Breast epithelium (tissue), 4 donors: Measurements from ENCODE around the gene KLF15. TPM values are rescaled to one million over a fixed set of nuclear protein-coding genes. Genes with fewer than 3 reads are reported as not detected.

Source experiments
- DNase-seq, 2 donors: peaks; one replicate each; pipeline ENCODE4 v3.0.0-alpha.2; 2019; ENCODE audit warnings: low spot score in 2 of 2
- H3K27ac ChIP-seq, 2 donors: fragments of 200-600 bp; sonication (generic) in 1 of 2; one replicate each; pipeline ENCODE4 v1.5.1; 2016 to 2019; ENCODE audit warnings: mild to moderate bottlenecking in 1 of 2
- H3K27me3 ChIP-seq, 2 donors: fragments of 200-600 bp; sonication (generic) in 1 of 2; one replicate each; pipeline versions ENCODE4 v1.5.1 to v1.6.0; 2017 to 2019; ENCODE audit warnings: control low read depth in 1 of 2, mild to moderate bottlenecking in 1 of 2
- H3K36me3 ChIP-seq: fragments of 200-600 bp; one replicate; pipeline ENCODE4 v1.5.1; 2019
- H3K4me1 ChIP-seq, 2 donors: fragments of 200-600 bp; sonication (generic); one replicate each; pipeline ENCODE4 v1.5.1; 2016 to 2019; ENCODE audit warnings: control low read depth in 1 of 2
- H3K4me3 ChIP-seq, 3 donors: fragments of 200-600 bp; sonication (generic); 1 replicate in 2 of 3; 2 replicates in 1 of 3; pipeline ENCODE4 v1.5.1; 2016 to 2019; ENCODE audit warnings: mild to moderate bottlenecking in 3 of 3, moderate library complexity in 2 of 3
- H3K9me3 ChIP-seq, 2 donors: fragments of 200-600 bp; sonication (generic) in 1 of 2; one replicate each; pipeline ENCODE4 v1.5.1; 2016 to 2019; ENCODE audit warnings: control low read depth in 1 of 2
- CTCF ChIP-seq, 3 donors: fragments of 450-650 bp; IDR thresholded peaks; one replicate each; pipeline ENCODE4 v1.5.1; 2016 to 2017; ENCODE audit warnings: antibody characterized with exemption in 3 of 3, mild to moderate bottlenecking in 3 of 3, moderate library complexity in 3 of 3
- POLR2A ChIP-seq: fragments of 450-650 bp; IDR thresholded peaks from one replicate; pipeline ENCODE4 v1.6.1; 2016; ENCODE audit warnings: antibody characterized with exemption, mild to moderate bottlenecking, moderate library complexity
- POLR2AphosphoS5 ChIP-seq, 3 donors: sonication (generic); formaldehyde crosslinking; IDR thresholded peaks; one replicate each; pipeline ENCODE4 v1.6.1; 2017; ENCODE audit warnings: antibody characterized with exemption in 3 of 3
- intact Hi-C: fragments of 100-400 bp; cut with DNase I; formaldehyde crosslinking; loops from one replicate; pipeline ENCODE4 v1.15.1; 2023; ENCODE audit warnings: low total_unique reads
- total RNA-seq, 3 donors: library from RNA; depleted of rRNA; stranded (reverse); fragments of >200 nt; gene quantifications; one replicate each; pipeline ENCODE4 v1.1.0, GENCODE V29; 2016

The KLF15 gene
- total RNA-seq, 3 donors from 2014 or later = 36.3 to 129 (median 44.2) TPM

- Histone ChIP-seq H3K27me3 (no peaks in the 10 kb centered on the region), H3K36me3 (no peaks in the 10 kb centered on the region), H3K9me3 (peaks cover 0 to 11% of the 10 kb centered on the region in 2 donors), H3K27ac (no peak overlapping the region), H3K4me3 (no peak overlapping the region), H3K4me1 (no peaks in the 10 kb centered on the region)
- intact Hi-C loops = no loop called here
- TF ChIP-seq CTCF (IDR thresholded peaks at IDR 0.05) (no peak), POLR2AphosphoS5 (IDR thresholded peaks at IDR 0.05) (no peak), POLR2A (no peak)
- DNase-seq = no peak
These were observed 48.6 kb downstream of the KLF15 start for GRCh38 chr3:126308394-126309125.

DNA sequence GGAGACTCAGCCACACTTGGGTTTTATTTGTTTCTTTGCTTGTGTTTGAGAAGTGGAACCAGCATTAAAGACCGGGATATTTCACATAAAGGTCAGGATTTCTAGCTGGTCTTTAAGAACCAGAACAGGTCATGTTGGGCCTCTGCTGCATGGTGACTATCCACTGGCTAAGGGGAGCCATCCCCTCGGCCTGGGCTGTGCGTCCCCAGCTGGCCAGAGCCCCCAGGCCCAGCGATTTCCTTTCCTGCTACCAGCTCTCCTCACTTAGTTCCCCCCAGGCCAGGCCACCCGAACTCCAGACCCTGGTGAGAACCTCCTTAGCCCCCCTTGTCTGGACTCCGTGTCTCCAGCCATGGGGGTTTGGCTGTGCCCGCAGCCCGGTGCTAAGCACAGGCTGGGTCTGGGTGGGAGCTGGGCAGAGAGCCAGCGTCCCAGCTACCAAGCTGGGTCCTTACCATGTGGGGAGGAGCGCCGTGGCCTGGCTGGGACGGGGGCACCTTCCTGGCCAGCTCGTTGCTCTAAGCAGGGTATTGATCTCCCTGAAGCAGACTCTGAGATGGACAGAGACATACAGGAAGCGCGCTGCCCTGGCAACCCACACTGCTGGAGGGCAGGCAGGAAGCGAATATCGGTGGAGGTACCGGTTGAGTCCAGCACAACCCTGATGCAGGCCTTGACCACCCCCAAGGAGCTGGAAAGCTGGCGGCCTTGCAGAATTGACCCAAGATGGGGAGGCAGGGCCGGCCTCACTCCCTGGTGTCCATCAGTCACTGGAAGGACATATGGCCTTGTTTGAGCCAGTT lies 49.4 kb downstream of the KLF15 start:
- intact Hi-C loops = no loop called here
- Histone ChIP-seq H3K27ac (no peak overlapping the region), H3K4me1 (no peaks in the 10 kb centered on the region), H3K4me3 (no peak overlapping the region), H3K27me3 (no peaks in the 10 kb centered on the region), H3K9me3 (peaks cover 0 to 17% of the 10 kb centered on the region in 2 donors), H3K36me3 (no peaks in the 10 kb centered on the region)
- no peak for DNase-seq
- TF ChIP-seq POLR2AphosphoS5 (IDR thresholded peaks at IDR 0.05) (no peak), POLR2A (no peak), CTCF (IDR thresholded peaks at IDR 0.05) (no peak)

DNA sequence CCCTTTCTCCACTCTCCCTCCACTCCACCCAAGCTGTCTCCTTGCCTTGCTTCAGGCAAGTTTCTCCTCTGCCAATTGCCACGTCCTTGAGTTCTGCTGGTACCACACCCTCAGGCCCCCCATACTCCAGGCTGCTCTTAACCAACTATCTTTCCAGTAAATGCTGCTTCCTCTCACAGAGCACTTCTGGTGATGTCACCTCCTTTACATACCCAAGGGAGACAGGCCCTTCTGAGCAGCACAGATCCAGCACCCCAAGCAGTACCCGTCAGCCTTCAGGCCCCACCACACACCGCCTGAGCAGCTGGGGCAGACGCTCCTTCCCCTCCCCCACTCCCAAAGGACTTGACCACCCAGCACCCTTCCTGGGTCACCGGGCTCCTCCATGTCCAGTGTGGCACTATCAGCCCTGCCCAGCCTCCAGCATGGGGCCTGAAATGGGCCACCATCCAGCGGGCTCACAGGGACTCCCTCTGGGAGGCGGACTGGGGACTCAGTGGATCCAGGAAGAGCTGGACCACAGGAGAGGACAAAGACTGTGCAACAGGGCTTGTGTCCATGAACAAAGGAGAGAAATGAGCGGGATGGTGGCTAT lies 50.2 kb downstream of the KLF15 start:
- H3K36me3 ChIP-seq = no peaks in the 10 kb centered on the region
- no peak overlapping the region for H3K4me3 ChIP-seq
- no peak for DNase-seq
- intact Hi-C loops = no loop called here
- H3K27me3 ChIP-seq = no peaks in the 10 kb centered on the region
- H3K4me1 ChIP-seq = no peaks in the 10 kb centered on the region
- TF ChIP-seq POLR2AphosphoS5 (IDR thresholded peaks at IDR 0.05) (no peak), POLR2A (no peak), CTCF (IDR thresholded peaks at IDR 0.05) (no peak)
- H3K9me3 ChIP-seq = peaks cover 0 to 18% of the 10 kb centered on the region in 2 donors
- H3K27ac ChIP-seq = no peak overlapping the region

- Histone ChIP-seq H3K27me3 (no peaks in the 10 kb centered on the region), H3K9me3 (peaks cover 0 to 18% of the 10 kb centered on the region in 2 donors), H3K4me1 (no peaks in the 10 kb centered on the region), H3K27ac (no peak overlapping the region), H3K4me3 (no peak overlapping the region), H3K36me3 (no peaks in the 10 kb centered on the region)
- TF ChIP-seq POLR2A = no peak
- no peak for TF ChIP-seq CTCF (IDR thresholded peaks at IDR 0.05)
- TF ChIP-seq POLR2AphosphoS5 (IDR thresholded peaks at IDR 0.05) = no peak
- intact Hi-C loops = no loop called here
- DNase-seq = no peak
These were observed 50.8 kb downstream of the KLF15 start for GRCh38 chr3:126306397-126306796.

- Histone ChIP-seq H3K9me3 (peaks cover 0 to 14% of the 10 kb centered on the region in 2 donors), H3K27ac (no peak overlapping the region), H3K36me3 (no peaks in the 10 kb centered on the region), H3K4me1 (no peaks in the 10 kb centered on the region), H3K4me3 (no peak overlapping the region), H3K27me3 (no peaks in the 10 kb centered on the region)
- TF ChIP-seq POLR2AphosphoS5 (IDR thresholded peaks at IDR 0.05) = no peak
- TF ChIP-seq CTCF (IDR thresholded peaks at IDR 0.05) = no peak
- TF ChIP-seq POLR2A = no peak
- intact Hi-C loops = no loop called here
- DNase-seq = no peak
These were observed 51.8 kb downstream of the KLF15 start for GRCh38 chr3:126305427-126305826.
